HepG2 (cell line): ENCODE measurements around the gene ADARB1. TPM values are rescaled to one million over a fixed set of nuclear protein-coding genes. Genes with fewer than 3 reads are reported as not detected.
A peak's percentile ranks its signal among the peaks of the same experiment; 100 is the strongest.

ENCODE experiments used
- ATAC-seq: fragments of 200-7000 bp; cut with Tn5 transposase; 3 replicates; pipeline ENCODE4 v1.9.1; 2020; ENCODE audit warnings: mild to moderate bottlenecking, moderate library complexity
- BruUV-seq: library from RNA; stranded (reverse); fragments of 400-500 nt; replicated peaks from 2 replicates; lab custom pipeline; 2021; lab: Mats Ljungman, UMichigan
- CTCF ChIA-PET: fragments of 300-600 bp; formaldehyde crosslinking; extraction: SDS; loops from one replicate; lab custom pipeline; 2021; ENCODE audit warnings: low total read pairs, inconsistent platforms, low intra/inter-chr PET ratio; lab: Yijun Ruan, JAX
- POLR2A ChIA-PET: fragments of 350-600 bp; sonication (Branson Sonifier 250); formaldehyde crosslinking; loops from one replicate; lab custom pipeline; 2020; ENCODE audit warnings: antibody characterized with exemption, inconsistent platforms; lab: Yijun Ruan, JAX
- DNase-seq: peaks from one replicate; pipeline ENCODE4 v3.0.0-alpha.2; 2015; ENCODE audit warnings: low spot score
- FAIRE-seq: peaks from 3 replicates; lab custom pipeline; 2011; peaks lifted over from hg19 to GRCh38; lab: Jason Lieb, UNC
- H2AFZ ChIP-seq: one replicate; pipeline ENCODE4 v1.6.1; 2011; ENCODE audit warnings: low read length, inconsistent platforms
- H3K27ac ChIP-seq: fragments of 300-600 bp; 3 replicates; pipeline ENCODE4 v1.8.0; 2011; ENCODE audit warnings: mixed run types, mild to moderate bottlenecking, mixed read lengths, low read length, inconsistent platforms; ENCODE audit not compliant: insufficient read depth; ENCODE audit errors: extremely low read length
- H3K27me3 ChIP-seq, 2 experiments: fragments of 200-600 bp in 1 of 2; 2 replicates in 1 of 2; 3 replicates in 1 of 2; pipeline versions ENCODE4 v1.6.0 to v1.8.0; 2011; ENCODE audit warnings: low read length in 2 of 2, mild to moderate bottlenecking in 2 of 2, moderate library complexity in 2 of 2, inconsistent platforms in 1 of 2; ENCODE audit not compliant: insufficient read depth in 2 of 2, control insufficient read depth in 1 of 2
- H3K36me3 ChIP-seq, 2 experiments: fragments of 200-600 bp in 1 of 2; replicated peaks in 1 of 2; 2 replicates in 1 of 2; 3 replicates in 1 of 2; pipeline versions ENCODE4 v1.5.1 to v1.8.0; 2011; ENCODE audit warnings: low read length in 2 of 2, inconsistent platforms in 1 of 2; ENCODE audit not compliant: insufficient read depth in 2 of 2, control insufficient read depth in 1 of 2
- H3K4me1 ChIP-seq: 2 replicates; pipeline ENCODE4 v1.5.1; 2012; ENCODE audit warnings: low read length, inconsistent platforms; ENCODE audit not compliant: insufficient read depth
- H3K4me2 ChIP-seq: 2 replicates; pipeline ENCODE4 v1.6.0; 2011; ENCODE audit warnings: low read depth, low read length, inconsistent platforms
- H3K4me3 ChIP-seq, 3 experiments: fragments of 200-600 bp in 1 of 3; sonication (generic), shearing (Covaris generic) in 1 of 3; replicated peaks in 1 of 3; 2 replicates each; pipeline ENCODE4 v1.5.1; 2011 to 2016; ENCODE audit warnings: low read length in 3 of 3, inconsistent platforms in 2 of 3, low read depth in 2 of 3, mild to moderate bottlenecking in 2 of 3, control low read depth in 1 of 3, mixed read lengths in 1 of 3; ENCODE audit not compliant: insufficient read depth in 1 of 3
- H3K79me2 ChIP-seq: one replicate; pipeline ENCODE4 v1.6.1; 2011; ENCODE audit warnings: low read length, inconsistent platforms; ENCODE audit not compliant: insufficient read depth
- H3K9ac ChIP-seq: 2 replicates; pipeline ENCODE4 v1.6.0; 2011; ENCODE audit warnings: mild to moderate bottlenecking, low read depth, low read length, inconsistent platforms; ENCODE audit not compliant: insufficient read depth
- H3K9me3 ChIP-seq: 2 replicates; pipeline ENCODE4 v1.5.1; 2012; ENCODE audit warnings: mild to moderate bottlenecking, low read length
- H4K20me1 ChIP-seq: 2 replicates; pipeline ENCODE4 v1.6.0; 2011; ENCODE audit warnings: inconsistent platforms, mild to moderate bottlenecking, low read length, moderate library complexity; ENCODE audit not compliant: insufficient read depth
- ARNTL ChIP-seq: sonication (generic); formaldehyde crosslinking; IDR thresholded peaks from 2 replicates; pipeline ENCODE4 v1.4.0; 2020; ENCODE audit warnings: mild to moderate bottlenecking, missing genetic modification reagents
- CEBPG ChIP-seq: IDR thresholded peaks from 2 replicates; pipeline ENCODE4 v1.6.1; 2016
- FOSL2 ChIP-seq: sonication (generic); formaldehyde crosslinking; IDR thresholded peaks from 2 replicates; pipeline ENCODE4 v1.4.0; 2020; ENCODE audit warnings: missing genetic modification reagents
- HDAC2 ChIP-seq: sonication (generic); formaldehyde crosslinking; IDR thresholded peaks from 2 replicates; pipeline ENCODE4 v1.4.0; 2020; ENCODE audit warnings: missing genetic modification reagents
- HMGXB4 ChIP-seq, 2 experiments: sonication (generic) in 1 of 2; formaldehyde crosslinking in 1 of 2; IDR thresholded peaks; 2 replicates each; pipeline versions ENCODE4 v1.4.0 to v1.6.1; 2018 to 2020; ENCODE audit warnings: missing genetic modification reagents in 2 of 2, borderline replicate concordance in 1 of 2, low read depth in 1 of 2, mild to moderate bottlenecking in 1 of 2, missing biosample characterization in 1 of 2
- MNT ChIP-seq: fragments of 450-650 bp; IDR thresholded peaks from 2 replicates; pipeline ENCODE4 v1.6.1; 2016
- NFYB ChIP-seq: sonication (generic); formaldehyde crosslinking; IDR thresholded peaks from 2 replicates; pipeline ENCODE4 v1.4.0; 2020; ENCODE audit warnings: missing genetic modification reagents
- RFXANK ChIP-seq: IDR thresholded peaks from 2 replicates; pipeline ENCODE4 v1.6.1; 2016
- RXRB ChIP-seq: IDR thresholded peaks from 2 replicates; pipeline ENCODE4 v1.6.1; 2016; ENCODE audit warnings: borderline replicate concordance, missing genetic modification reagents, missing compliant biosample characterization
- ZNF546 ChIP-seq: sonication (generic); formaldehyde crosslinking; conservative IDR thresholded peaks from 2 replicates; pipeline ENCODE4 v1.8.1; 2023; ENCODE audit warnings: mild to moderate bottlenecking, missing genetic modification reagents
- WGBS: methylation state at CpG from one replicate; pipeline ENCODE4 v1.1.6; 2017; ENCODE audit warnings: low lambda C conversion rate; 5-methylcytosine and 5-hydroxymethylcytosine counted together
- in situ Hi-C: cut with HindIII; loops from 2 replicates; pipeline ENCODE4 v1.10.0; 2017; ENCODE audit warnings: low pct_unique_long_range_greater_than_20kb; ENCODE audit not compliant: extremely low pct_ligation_motif_present
- intact Hi-C: fragments of 100-400 bp; cut with micrococcal nuclease; formaldehyde crosslinking; loops from one replicate; pipeline ENCODE4 v1.10.0; 2022; ENCODE audit not compliant: unreplicated experiment
- polyA plus RNA-seq, 8 experiments: library from polyadenylated mRNA; depleted of rRNA in 3 of 8; stranded (reverse) in 7 of 8; unstranded in 1 of 8; fragments of >200 nt; fragmentation: Illumina TruSeq in 4 of 8; extraction: Trizol in 4 of 8; gene quantifications; 2 replicates each; pipeline versions ENCODE4 v1.2.1 to v1.2.3, GENCODE V29; 2011 to 2016; ENCODE audit warnings: low read depth in 4 of 8, missing spikeins in 1 of 8, mixed read lengths in 1 of 8; ENCODE audit not compliant: insufficient read depth in 1 of 8
- total RNA-seq, 5 experiments: library from RNA; depleted of rRNA; stranded (reverse); fragments of >200 nt; fragmentation: Illumina TruSeq; extraction: Trizol; gene quantifications; 2 replicates each; pipeline ENCODE4 v1.2.3, GENCODE V29; 2016; ENCODE audit warnings: low read depth in 1 of 5
- TF ChIP-seq, protein P1 (sequence below): sonication (generic); formaldehyde crosslinking; IDR thresholded peaks from 2 replicates; pipeline ENCODE4 v1.5.1; 2020; ENCODE audit warnings: mild to moderate bottlenecking, missing genetic modification reagents, moderate library complexity
- TF ChIP-seq, protein P2 (sequence below): sonication (generic); formaldehyde crosslinking; IDR thresholded peaks from 2 replicates; pipeline ENCODE4 v1.4.0; 2020; ENCODE audit warnings: missing genetic modification reagents
- TF ChIP-seq, protein P3 (sequence below): sonication (generic); formaldehyde crosslinking; IDR thresholded peaks from 2 replicates; pipeline ENCODE4 v1.5.0; 2020; ENCODE audit warnings: mild to moderate bottlenecking, missing genetic modification reagents, borderline replicate concordance

ADARB1 gene
- total and polyA plus RNA-seq, 2 of the 13 experiments (the other 11 are each of a cell fraction or from before 2014, with no cell fraction given), result 6.6 to 10.0 TPM

DNA sequence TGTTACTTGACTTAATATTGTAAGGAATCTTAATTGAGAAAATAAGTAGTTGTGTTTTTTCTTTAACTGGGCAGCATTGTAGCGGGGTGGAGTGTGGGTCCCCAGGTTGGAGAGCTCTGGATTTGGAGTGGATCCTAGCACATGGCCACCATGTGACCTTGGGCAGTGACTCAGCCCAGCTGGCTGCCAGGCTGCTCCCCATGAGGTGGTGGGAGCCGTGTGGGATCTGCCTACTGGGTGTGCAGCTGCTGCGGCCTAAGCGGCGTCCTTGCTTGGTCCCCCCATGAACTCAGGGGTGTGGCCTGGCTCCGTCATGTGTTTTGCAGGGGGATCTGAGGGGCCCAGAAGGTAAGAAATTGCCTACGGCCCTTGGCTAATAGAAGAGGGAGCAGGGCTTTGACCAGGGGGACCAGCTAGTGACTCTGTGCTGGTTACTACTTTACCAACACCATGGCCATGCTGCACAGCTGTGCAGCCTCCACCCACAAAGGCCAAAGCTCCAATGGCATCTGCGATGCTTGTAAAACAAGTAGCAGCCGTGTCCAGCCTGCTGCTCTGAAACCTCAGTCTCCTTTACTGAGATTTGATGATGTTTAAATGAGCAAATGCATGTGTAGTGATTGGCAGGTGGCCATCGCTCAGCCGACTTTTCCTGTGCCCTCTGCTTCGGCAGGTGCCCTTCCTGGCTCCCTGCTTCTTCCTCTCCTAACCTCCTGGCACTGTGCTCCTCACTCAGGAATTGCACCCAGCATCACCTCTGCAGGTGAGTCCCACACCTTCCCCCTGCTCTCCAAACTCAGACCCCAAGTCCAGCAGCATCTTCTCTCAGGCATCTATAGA, 68.3 kb downstream of the ADARB1 start:
- Histone ChIP-seq H4K20me1 (no peaks in the 10 kb centered on the region), H3K36me3 (peaks cover under 1 to 4% of the 10 kb centered on the region in 2 experiments; a peak in 1 of 5 replicates), H3K9ac (no peak overlapping the region), H3K4me3 (no peak overlapping the region), H3K4me1 (peaks cover 12% of the 10 kb centered on the region), H3K9me3 (no peaks in the 10 kb centered on the region), H3K4me2 (no peak overlapping the region), H3K79me2 (no peaks in the 10 kb centered on the region), H3K27ac (no peak overlapping the region), H2AFZ (no peak overlapping the region), H3K27me3 (no peaks in the 10 kb centered on the region)
- FAIRE-seq (no peak), ATAC-seq (no peak), DNase-seq (no peak)
- 97% methylated on average over 6 of the region's 12 CpGs for WGBS
- no TSS peak for BruUV-seq
- POLR2A ChIA-PET, result no interaction called here
- in situ Hi-C loops (no loop called here), intact Hi-C loops (loop anchor here (5.0 kb wide), 1 partner anchor 130 kb away; no protein-coding TSS in a partner anchor)
- CTCF ChIA-PET, result no interaction called here
- TF ChIP-seq NFYB (CRISPR knock-in tag), result no peak
- TF ChIP-seq, protein P1, sequence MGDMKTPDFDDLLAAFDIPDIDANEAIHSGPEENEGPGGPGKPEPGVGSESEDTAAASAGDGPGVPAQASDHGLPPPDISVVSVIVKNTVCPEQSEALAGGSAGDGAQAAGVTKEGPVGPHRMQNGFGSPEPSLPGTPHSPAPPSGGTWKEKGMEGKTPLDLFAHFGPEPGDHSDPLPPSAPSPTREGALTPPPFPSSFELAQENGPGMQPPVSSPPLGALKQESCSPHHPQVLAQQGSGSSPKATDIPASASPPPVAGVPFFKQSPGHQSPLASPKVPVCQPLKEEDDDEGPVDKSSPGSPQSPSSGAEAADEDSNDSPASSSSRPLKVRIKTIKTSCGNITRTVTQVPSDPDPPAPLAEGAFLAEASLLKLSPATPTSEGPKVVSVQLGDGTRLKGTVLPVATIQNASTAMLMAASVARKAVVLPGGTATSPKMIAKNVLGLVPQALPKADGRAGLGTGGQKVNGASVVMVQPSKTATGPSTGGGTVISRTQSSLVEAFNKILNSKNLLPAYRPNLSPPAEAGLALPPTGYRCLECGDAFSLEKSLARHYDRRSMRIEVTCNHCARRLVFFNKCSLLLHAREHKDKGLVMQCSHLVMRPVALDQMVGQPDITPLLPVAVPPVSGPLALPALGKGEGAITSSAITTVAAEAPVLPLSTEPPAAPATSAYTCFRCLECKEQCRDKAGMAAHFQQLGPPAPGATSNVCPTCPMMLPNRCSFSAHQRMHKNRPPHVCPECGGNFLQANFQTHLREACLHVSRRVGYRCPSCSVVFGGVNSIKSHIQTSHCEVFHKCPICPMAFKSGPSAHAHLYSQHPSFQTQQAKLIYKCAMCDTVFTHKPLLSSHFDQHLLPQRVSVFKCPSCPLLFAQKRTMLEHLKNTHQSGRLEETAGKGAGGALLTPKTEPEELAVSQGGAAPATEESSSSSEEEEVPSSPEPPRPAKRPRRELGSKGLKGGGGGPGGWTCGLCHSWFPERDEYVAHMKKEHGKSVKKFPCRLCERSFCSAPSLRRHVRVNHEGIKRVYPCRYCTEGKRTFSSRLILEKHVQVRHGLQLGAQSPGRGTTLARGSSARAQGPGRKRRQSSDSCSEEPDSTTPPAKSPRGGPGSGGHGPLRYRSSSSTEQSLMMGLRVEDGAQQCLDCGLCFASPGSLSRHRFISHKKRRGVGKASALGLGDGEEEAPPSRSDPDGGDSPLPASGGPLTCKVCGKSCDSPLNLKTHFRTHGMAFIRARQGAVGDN (CRISPR knock-in tag), result peak; percentile 19; the same call in 1 of the 2 replicates
- TF ChIP-seq HMGXB4 (CRISPR knock-in tag; IDR thresholded peaks at IDR 0.05; ENCODE audit: borderline replicate concordance in 1 of 2, low read depth in 1 of 2), result no peak
- TF ChIP-seq RFXANK (CRISPR knock-in tag), result no peak
- TF ChIP-seq RXRB, result no peak
- no peak for TF ChIP-seq CEBPG (CRISPR knock-in tag)
- TF ChIP-seq ARNTL, result no peak
- TF ChIP-seq ZNF546 (CRISPR knock-in tag), result no peak
- TF ChIP-seq, protein P2, sequence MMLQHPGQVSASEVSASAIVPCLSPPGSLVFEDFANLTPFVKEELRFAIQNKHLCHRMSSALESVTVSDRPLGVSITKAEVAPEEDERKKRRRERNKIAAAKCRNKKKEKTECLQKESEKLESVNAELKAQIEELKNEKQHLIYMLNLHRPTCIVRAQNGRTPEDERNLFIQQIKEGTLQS (CRISPR knock-in tag), result no peak
- TF ChIP-seq, protein P3, sequence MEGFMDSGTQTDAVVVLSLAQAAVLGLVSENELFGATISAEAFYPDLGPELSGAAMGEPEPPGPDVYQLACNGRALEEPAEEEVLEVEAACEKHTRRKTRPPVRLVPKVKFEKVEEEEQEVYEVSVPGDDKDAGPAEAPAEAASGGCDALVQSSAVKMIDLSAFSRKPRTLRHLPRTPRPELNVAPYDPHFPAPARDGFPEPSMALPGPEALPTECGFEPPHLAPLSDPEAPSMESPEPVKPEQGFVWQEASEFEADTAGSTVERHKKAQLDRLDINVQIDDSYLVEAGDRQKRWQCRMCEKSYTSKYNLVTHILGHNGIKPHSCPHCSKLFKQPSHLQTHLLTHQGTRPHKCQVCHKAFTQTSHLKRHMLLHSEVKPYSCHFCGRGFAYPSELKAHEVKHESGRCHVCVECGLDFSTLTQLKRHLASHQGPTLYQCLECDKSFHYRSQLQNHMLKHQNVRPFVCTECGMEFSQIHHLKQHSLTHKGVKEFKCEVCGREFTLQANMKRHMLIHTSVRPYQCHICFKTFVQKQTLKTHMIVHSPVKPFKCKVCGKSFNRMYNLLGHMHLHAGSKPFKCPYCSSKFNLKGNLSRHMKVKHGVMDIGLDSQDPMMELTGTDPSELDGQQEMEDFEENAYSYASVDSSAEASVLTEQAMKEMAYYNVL (CRISPR knock-in tag), result no peak
- TF ChIP-seq HDAC2, result no peak
- peak; percentile 76 for TF ChIP-seq MNT
- TF ChIP-seq FOSL2 (CRISPR knock-in tag), result peak; percentile 68
